OCI-LY7 (cell line): ENCODE measurements around the gene METTL14.

Experiments used
- CTCF ChIP-seq: fragments of 200-600 bp; sonication (generic); conservative IDR thresholded peaks from 2 replicates; pipeline ENCODE4 v1.5.1; 2014; ENCODE audit warnings: mild to moderate bottlenecking, antibody characterized with exemption, low read length, moderate library complexity, mixed read lengths
- EZH2phosphoT487 ChIP-seq: fragments of 200-600 bp; sonication (generic); IDR thresholded peaks from 2 replicates; pipeline ENCODE4 v1.6.1; 2018; ENCODE audit warnings: low read depth, borderline replicate concordance, mild to moderate bottlenecking, mixed run types, antibody characterized with exemption, low read length, moderate library complexity, mixed read lengths

- TF ChIP-seq CTCF = peak; percentile 67
- TF ChIP-seq EZH2phosphoT487 = no peak
These were observed 68.5 kb downstream of the METTL14 start for GRCh38 chr4:118753685-118754084.
